ENCODE results near the gene AS3MT.

DNA sequence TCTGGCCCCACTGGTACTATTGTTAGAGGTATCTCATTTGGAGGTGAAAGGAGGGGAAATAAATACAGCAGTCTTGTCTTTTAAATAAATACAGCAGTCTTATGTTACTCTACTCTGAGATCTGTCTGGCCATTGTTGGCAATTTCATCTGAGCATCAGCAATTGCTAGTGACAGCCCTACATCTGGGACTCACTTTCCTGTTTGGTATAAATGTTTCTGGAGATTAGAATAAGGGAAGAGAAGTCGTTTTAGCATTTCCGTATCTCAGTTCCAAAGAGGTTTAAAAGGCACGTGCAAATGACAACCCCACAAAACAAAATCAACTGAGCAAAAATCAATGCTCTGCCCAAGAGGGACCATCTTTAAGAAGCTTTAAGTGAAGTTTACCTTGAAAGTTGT lies 30.7 kb downstream of the AS3MT start:
- no peak for TF ChIP-seq EZH2phosphoT487 (IDR thresholded peaks at IDR 0.05; ENCODE audit: low read depth)
- TF ChIP-seq, protein P1, sequence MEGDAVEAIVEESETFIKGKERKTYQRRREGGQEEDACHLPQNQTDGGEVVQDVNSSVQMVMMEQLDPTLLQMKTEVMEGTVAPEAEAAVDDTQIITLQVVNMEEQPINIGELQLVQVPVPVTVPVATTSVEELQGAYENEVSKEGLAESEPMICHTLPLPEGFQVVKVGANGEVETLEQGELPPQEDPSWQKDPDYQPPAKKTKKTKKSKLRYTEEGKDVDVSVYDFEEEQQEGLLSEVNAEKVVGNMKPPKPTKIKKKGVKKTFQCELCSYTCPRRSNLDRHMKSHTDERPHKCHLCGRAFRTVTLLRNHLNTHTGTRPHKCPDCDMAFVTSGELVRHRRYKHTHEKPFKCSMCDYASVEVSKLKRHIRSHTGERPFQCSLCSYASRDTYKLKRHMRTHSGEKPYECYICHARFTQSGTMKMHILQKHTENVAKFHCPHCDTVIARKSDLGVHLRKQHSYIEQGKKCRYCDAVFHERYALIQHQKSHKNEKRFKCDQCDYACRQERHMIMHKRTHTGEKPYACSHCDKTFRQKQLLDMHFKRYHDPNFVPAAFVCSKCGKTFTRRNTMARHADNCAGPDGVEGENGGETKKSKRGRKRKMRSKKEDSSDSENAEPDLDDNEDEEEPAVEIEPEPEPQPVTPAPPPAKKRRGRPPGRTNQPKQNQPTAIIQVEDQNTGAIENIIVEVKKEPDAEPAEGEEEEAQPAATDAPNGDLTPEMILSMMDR (IDR thresholded peaks at IDR 0.05; ENCODE audit: low read depth, low read length) = no peak
